NCI-H1930 (cell line): ENCODE data around the gene IGSF9B.
"Not testable (repeated sequence)": the region's sequence is repeated elsewhere in the genome, so short reads cannot be mapped to it uniquely, and the experiment has no call there.

Experiments
- DNase-seq, 2 experiments: peaks; one replicate each; lab custom pipeline; 2025; lab: John Stamatoyannopoulos, UW

Gene IGSF9B

GRCh38 chr11:133956650-133957633, at the start of gene IGSF9B:
TSS of gene IGSF9B (minus strand) at chr11:133956968. CDS start at chr11:133956754, 214 bp downstream.
- peak; percentile 68 to 85 for DNase-seq

- DNase-seq: no peak
Observed at GRCh38 chr11:134004496-134005172, 47.9 kb upstream of the IGSF9B start.

GRCh38 chr11:134003792-134004495, 47.2 kb upstream of the IGSF9B start:
- DNase-seq: no peak

GRCh38 chr11:134002819-134003218, 46.1 kb upstream of the IGSF9B start:
- not testable (repeated sequence) for DNase-seq

- DNase-seq: not testable (repeated sequence)
Observed at GRCh38 chr11:134002338-134002737, 45.6 kb upstream of the IGSF9B start.

- no peak for DNase-seq
Observed at GRCh38 chr11:134001596-134001995, 44.8 kb upstream of the IGSF9B start.

GRCh38 chr11:134001088-134001487, 44.3 kb upstream of the IGSF9B start:
- no peak for DNase-seq

GRCh38 chr11:133999355-133999754, 42.6 kb upstream of the IGSF9B start:
- no peak for DNase-seq

- DNase-seq: no peak
Observed at GRCh38 chr11:133997554-133997953, 40.8 kb upstream of the IGSF9B start.

GRCh38 chr11:133996671-133997070, 39.9 kb upstream of the IGSF9B start:
- no peak for DNase-seq

- no peak for DNase-seq
Observed at GRCh38 chr11:133995066-133995465, 38.3 kb upstream of the IGSF9B start.

- DNase-seq: no peak
Observed at GRCh38 chr11:133993921-133994320, 37.2 kb upstream of the IGSF9B start.

- no peak for DNase-seq
Observed at GRCh38 chr11:133993107-133993506, 36.3 kb upstream of the IGSF9B start.

- DNase-seq: no peak
Observed at GRCh38 chr11:133992121-133992520, 35.4 kb upstream of the IGSF9B start.

- DNase-seq: no peak
Observed at GRCh38 chr11:133991101-133991500, 34.3 kb upstream of the IGSF9B start.

- DNase-seq: no peak
Observed at GRCh38 chr11:133990501-133990900, 33.7 kb upstream of the IGSF9B start.

- no peak for DNase-seq
Observed at GRCh38 chr11:133988686-133989410, 32.1 kb upstream of the IGSF9B start.

- no peak for DNase-seq
Observed at GRCh38 chr11:133987171-133987570, 30.4 kb upstream of the IGSF9B start.

GRCh38 chr11:133985981-133986944, 29.5 kb upstream of the IGSF9B start:
- DNase-seq: no peak

- no peak for DNase-seq
Observed at GRCh38 chr11:133984828-133985227, 28.1 kb upstream of the IGSF9B start.
